ENCODE results near the gene FBN2. TPM values are rescaled to one million over a fixed set of nuclear protein-coding genes. Genes with fewer than 3 reads are reported as not detected.
"Not testable (repeated sequence)": the region's sequence is repeated elsewhere in the genome, so short reads cannot be mapped to it uniquely, and the experiment has no call there.

The FBN2 gene
- total RNA-seq, 1 experiment from 2014 or later = 0.72 TPM

- no peak for DNase-seq (ENCODE audit: low read depth)
These were observed 111.9 kb downstream of the FBN2 start for GRCh38 chr5:128426090-128426534.

- DNase-seq (ENCODE audit: low read depth) = no peak
These were observed 113.4 kb downstream of the FBN2 start for GRCh38 chr5:128424646-128425045.

GRCh38 chr5:128422612-128423011 is 115.4 kb downstream of the FBN2 start:
- DNase-seq (ENCODE audit: low read depth) = no peak

GRCh38 chr5:128414469-128414868 is 123.6 kb downstream of the FBN2 start:
- no peak for DNase-seq (ENCODE audit: low read depth)

- no peak for DNase-seq (ENCODE audit: low read depth)
These were observed 124.7 kb downstream of the FBN2 start for GRCh38 chr5:128413356-128413755.

- no peak for DNase-seq (ENCODE audit: low read depth)
These were observed 125.7 kb downstream of the FBN2 start for GRCh38 chr5:128412145-128412930.

GRCh38 chr5:128409166-128409800 is 128.8 kb downstream of the FBN2 start:
- no peak for DNase-seq (ENCODE audit: low read depth)

GRCh38 chr5:128408622-128409021 is 129.4 kb downstream of the FBN2 start:
- DNase-seq (ENCODE audit: low read depth) = no peak

GRCh38 chr5:128407944-128408343 is 130.1 kb downstream of the FBN2 start:
- DNase-seq (ENCODE audit: low read depth) = no peak

GRCh38 chr5:128406803-128407202 is 131.2 kb downstream of the FBN2 start:
- DNase-seq (ENCODE audit: low read depth) = no peak

- no peak for DNase-seq (ENCODE audit: low read depth)
These were observed 132.9 kb downstream of the FBN2 start for GRCh38 chr5:128405159-128405558.

GRCh38 chr5:128403333-128403732 is 134.7 kb downstream of the FBN2 start:
- DNase-seq (ENCODE audit: low read depth) = no peak

GRCh38 chr5:128402506-128402905 is 135.5 kb downstream of the FBN2 start:
- DNase-seq (ENCODE audit: low read depth) = no peak

- not testable (repeated sequence) for DNase-seq (ENCODE audit: low read depth)
These were observed 137.3 kb downstream of the FBN2 start for GRCh38 chr5:128400766-128401165.

GRCh38 chr5:128399111-128399510 is 138.9 kb downstream of the FBN2 start:
- DNase-seq (ENCODE audit: low read depth) = no peak

- no peak for DNase-seq (ENCODE audit: low read depth)
These were observed 140.2 kb downstream of the FBN2 start for GRCh38 chr5:128397876-128398275.

GRCh38 chr5:128395073-128395472 is 143.0 kb downstream of the FBN2 start:
- DNase-seq (ENCODE audit: low read depth) = no peak

GRCh38 chr5:128384068-128384467 is 154.0 kb downstream of the FBN2 start:
- DNase-seq (ENCODE audit: low read depth) = no peak

- DNase-seq (ENCODE audit: low read depth) = no peak
These were observed 157.7 kb downstream of the FBN2 start for GRCh38 chr5:128380337-128380736.

- DNase-seq (ENCODE audit: low read depth) = no peak
These were observed 159.4 kb downstream of the FBN2 start for GRCh38 chr5:128378632-128379031.

GRCh38 chr5:128378196-128378595 is 159.8 kb downstream of the FBN2 start:
- no peak for DNase-seq (ENCODE audit: low read depth)

GRCh38 chr5:128376577-128376976 is 161.5 kb downstream of the FBN2 start:
- no peak for DNase-seq (ENCODE audit: low read depth)

GRCh38 chr5:128366147-128366546 is 171.9 kb downstream of the FBN2 start:
- DNase-seq (ENCODE audit: low read depth) = no peak

Data from RPMI7951 (cell line).